HEK293T (cell line): ENCODE data around the gene MPV17.
A peak's percentile ranks its signal among the peaks of the same experiment; 100 is the strongest.
"Not testable (repeated sequence)": the region's sequence is repeated elsewhere in the genome, so short reads cannot be mapped to it uniquely, and the experiment has no call there.

ENCODE experiments used
- CTCF ChIA-PET: fragments of 350-600 bp; formaldehyde crosslinking; extraction: SDS; loops from one replicate; lab custom pipeline; 2021; ENCODE audit warnings: antibody characterized with exemption, inconsistent platforms; lab: Yijun Ruan, JAX
- POLR2A ChIA-PET: fragments of 350-600 bp; formaldehyde crosslinking; extraction: SDS; loops from one replicate; lab custom pipeline; 2020; ENCODE audit warnings: antibody characterized with exemption, inconsistent platforms; lab: Yijun Ruan, JAX
- DNase-seq: peaks from one replicate; pipeline ENCODE4 v3.0.0; 2012; ENCODE audit warnings: mixed read lengths; ENCODE audit errors: extremely low spot score
- ARNT ChIP-seq: fragments of 450-650 bp; IDR thresholded peaks from 2 replicates; pipeline ENCODE4 v1.6.1; 2017; ENCODE audit warnings: mild to moderate bottlenecking
- BHLHE40 ChIP-seq: fragments of 450-650 bp; IDR thresholded peaks from 2 replicates; pipeline ENCODE4 v1.6.1; 2016; ENCODE audit warnings: mild to moderate bottlenecking, moderate library complexity, borderline replicate concordance
- CTBP1 ChIP-seq: fragments of 450-650 bp; IDR thresholded peaks from 2 replicates; pipeline ENCODE4 v1.6.1; 2016; ENCODE audit warnings: borderline replicate concordance
- ELF4 ChIP-seq: fragments of 450-650 bp; IDR thresholded peaks from 2 replicates; pipeline ENCODE4 v1.6.1; 2017; ENCODE audit warnings: antibody characterized with exemption
- FOXA1 ChIP-seq: fragments of 450-650 bp; IDR thresholded peaks from 2 replicates; pipeline ENCODE4 v1.6.1; 2016; ENCODE audit warnings: mild to moderate bottlenecking
- FOXK2 ChIP-seq: fragments of 450-650 bp; IDR thresholded peaks from 2 replicates; pipeline ENCODE4 v1.6.1; 2016; ENCODE audit warnings: mild to moderate bottlenecking
- FOXM1 ChIP-seq: fragments of 450-650 bp; IDR thresholded peaks from 2 replicates; pipeline ENCODE4 v1.6.1; 2017; ENCODE audit warnings: mild to moderate bottlenecking, borderline replicate concordance
- HDGF ChIP-seq: fragments of 450-650 bp; IDR thresholded peaks from 2 replicates; pipeline ENCODE4 v1.6.1; 2017; ENCODE audit warnings: antibody characterized with exemption, borderline replicate concordance
- L3MBTL2 ChIP-seq: fragments of 450-650 bp; conservative IDR thresholded peaks from 2 replicates; pipeline ENCODE4 v1.6.1; 2016; ENCODE audit warnings: mild to moderate bottlenecking
- LEF1 ChIP-seq: fragments of 450-650 bp; IDR thresholded peaks from 2 replicates; pipeline ENCODE4 v1.6.1; 2017; ENCODE audit warnings: mild to moderate bottlenecking, borderline replicate concordance
- NFRKB ChIP-seq: fragments of 450-650 bp; IDR thresholded peaks from 2 replicates; pipeline ENCODE4 v1.6.1; 2016; ENCODE audit warnings: mild to moderate bottlenecking, moderate library complexity
- SP1 ChIP-seq: fragments of 450-650 bp; IDR thresholded peaks from 2 replicates; pipeline ENCODE4 v1.6.1; 2017
- SUZ12 ChIP-seq: fragments of 450-650 bp; IDR thresholded peaks from 2 replicates; pipeline ENCODE4 v1.6.1; 2016; ENCODE audit warnings: mild to moderate bottlenecking
- TARDBP ChIP-seq: fragments of 450-650 bp; IDR thresholded peaks from 2 replicates; pipeline ENCODE4 v1.6.1; 2016
- ZNF384 ChIP-seq: fragments of 450-650 bp; IDR thresholded peaks from 2 replicates; pipeline ENCODE4 v1.6.1; 2016
- TF ChIP-seq, protein P1 (sequence below): fragments of 450-650 bp; IDR thresholded peaks from 2 replicates; pipeline ENCODE4 v1.6.1; 2016

Gene MPV17

DNA sequence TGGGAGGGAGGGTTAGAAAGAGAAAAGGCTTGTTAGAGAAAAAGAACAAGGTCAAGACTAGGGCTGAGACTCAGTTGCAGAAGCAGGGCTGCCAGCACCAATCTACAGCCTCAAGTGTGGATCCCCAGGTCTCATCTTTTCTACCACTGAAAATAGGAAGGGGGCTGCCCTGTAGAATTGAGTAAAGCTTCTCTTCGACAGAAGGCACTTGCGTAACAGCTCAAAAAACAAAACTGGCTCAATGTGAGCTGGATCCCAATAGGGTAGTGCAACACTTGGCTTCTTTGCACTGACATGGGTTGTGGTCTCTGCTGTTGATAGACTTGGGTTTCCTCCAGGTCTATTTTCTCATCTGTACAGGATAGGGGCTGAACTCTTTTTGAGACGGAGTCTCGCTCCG, 1.8 kb upstream of the MPV17 start:
- no peak for DNase-seq
- TF ChIP-seq LEF1: no peak
- no peak for TF ChIP-seq SP1
- ChIA-PET CTCF (no interaction called here), POLR2A (interaction anchor here (1.3 kb wide), 1 partner anchor 56 kb away, joined by 3 read pairs; the partner anchor contains the start of gene ZNF513)

DNA sequence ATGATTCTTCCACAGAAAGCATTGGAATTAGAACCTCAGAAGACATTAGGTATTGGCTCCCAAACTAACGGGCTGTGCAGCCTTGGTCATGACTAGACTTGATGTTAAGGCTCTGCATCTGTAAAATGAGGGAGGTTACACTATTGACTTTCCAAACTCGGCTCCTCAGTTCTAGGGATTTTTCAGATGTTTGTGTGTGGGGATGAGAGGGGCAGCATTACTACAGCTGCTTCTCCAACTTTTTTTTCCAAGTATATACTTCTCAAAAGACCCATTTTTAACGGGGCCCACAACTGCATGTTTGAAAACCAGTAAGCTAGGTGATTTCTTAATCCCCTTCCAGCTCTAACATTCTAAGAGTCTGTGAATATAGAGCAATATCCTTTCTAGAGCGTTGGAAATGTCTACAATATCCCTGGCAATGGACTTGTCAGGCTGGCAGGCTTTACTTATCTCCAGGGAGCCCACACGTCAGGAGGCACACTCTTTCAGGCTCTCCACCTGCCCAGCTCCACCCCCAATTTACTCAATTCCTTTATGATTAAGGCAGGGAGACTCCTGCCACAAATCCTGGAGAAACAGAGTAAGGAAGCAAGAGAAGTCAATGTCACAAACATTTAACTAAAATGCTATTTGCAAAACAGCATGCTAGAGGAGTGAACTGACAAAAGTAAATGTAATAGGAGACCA, 844 bp upstream of the MPV17 start:
- ChIA-PET POLR2A (interaction anchor here (0.8 to 2.3 kb wide), 14 partner anchors 8 to 59 kb away, joined by 3 to 17 read pairs (median 6); partner anchors contain the start of genes GTF3C2 and ZNF513), CTCF (no interaction called here)
- TF ChIP-seq ARNT: no peak
- no peak for DNase-seq

DNA sequence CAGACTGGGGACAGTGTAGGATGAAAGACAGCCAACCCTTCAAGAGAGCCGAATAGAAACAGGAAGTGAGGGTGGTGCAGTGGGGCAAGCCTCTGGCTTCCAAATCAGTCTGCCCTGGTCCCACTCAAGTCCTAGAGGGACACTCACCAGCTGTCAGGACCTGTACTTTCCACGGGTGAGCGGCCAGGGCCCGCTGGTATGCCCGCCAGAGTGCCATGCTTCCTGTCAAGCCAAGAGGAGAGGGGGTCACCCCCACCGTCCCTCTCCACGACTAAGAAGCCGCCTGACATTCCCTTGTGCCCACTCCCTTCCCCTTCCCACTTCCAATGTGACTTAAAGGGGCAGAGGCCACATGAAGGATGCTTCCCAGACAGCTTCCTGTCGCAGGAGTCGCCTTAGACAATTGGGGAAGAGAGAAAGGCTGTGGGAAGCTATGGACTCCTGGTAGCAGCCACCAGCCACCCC, 564 bp downstream of the MPV17 start:
- POLR2A ChIA-PET: interaction anchor here (0.6 to 2.3 kb wide), 10 partner anchors 8 to 58 kb away, joined by 3 to 17 read pairs (median 7); partner anchors contain the start of gene GTF3C2
- CTCF ChIA-PET: interaction anchor here (0.7 kb wide), 1 partner anchor 18 kb away, joined by 3 read pairs; no protein-coding TSS in a partner anchor
- TF ChIP-seq SUZ12 (no peak), FOXK2 (no peak), HDGF (no peak), TARDBP (no peak), FOXA1 (no peak), BHLHE40 (no peak), FOXM1 (no peak)
- DNase-seq: peak; percentile 21

DNA sequence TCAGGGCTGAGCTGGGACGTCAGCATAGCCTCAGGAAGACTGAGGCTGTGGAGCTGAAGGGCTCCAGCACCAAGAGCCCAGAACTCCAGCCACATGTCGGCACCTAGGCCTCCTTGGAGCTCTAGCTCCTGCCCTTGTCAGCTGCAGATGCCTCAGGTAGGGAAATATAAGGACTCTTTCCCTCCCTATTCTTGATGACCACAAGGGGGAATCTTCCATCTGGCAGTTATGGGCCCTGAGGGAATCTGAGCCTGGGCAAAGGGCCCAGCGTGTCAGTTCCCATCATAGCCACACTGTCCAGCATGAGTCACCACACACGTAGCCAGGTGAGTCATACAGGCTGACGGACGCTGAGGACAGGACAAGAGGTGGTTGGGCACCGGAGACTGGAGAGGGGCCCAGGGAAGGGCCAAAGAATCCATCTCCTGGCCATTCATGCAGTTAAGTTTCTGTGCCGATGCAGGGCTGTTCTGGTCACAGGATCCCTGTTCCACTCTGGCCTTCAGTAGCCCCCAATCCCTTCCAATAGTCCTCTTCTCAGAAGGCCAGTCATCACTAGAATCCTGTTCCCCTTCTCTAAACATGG, 1.8 kb downstream of the MPV17 start:
- ChIA-PET POLR2A (no interaction called here), CTCF (no interaction called here)
- peak; percentile 52 for DNase-seq
- TF ChIP-seq, protein P1, sequence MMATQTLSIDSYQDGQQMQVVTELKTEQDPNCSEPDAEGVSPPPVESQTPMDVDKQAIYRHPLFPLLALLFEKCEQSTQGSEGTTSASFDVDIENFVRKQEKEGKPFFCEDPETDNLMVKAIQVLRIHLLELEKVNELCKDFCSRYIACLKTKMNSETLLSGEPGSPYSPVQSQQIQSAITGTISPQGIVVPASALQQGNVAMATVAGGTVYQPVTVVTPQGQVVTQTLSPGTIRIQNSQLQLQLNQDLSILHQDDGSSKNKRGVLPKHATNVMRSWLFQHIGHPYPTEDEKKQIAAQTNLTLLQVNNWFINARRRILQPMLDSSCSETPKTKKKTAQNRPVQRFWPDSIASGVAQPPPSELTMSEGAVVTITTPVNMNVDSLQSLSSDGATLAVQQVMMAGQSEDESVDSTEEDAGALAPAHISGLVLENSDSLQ: peak; percentile 25; the same call in 1 of the 2 replicates
- no peak for TF ChIP-seq LEF1

DNA sequence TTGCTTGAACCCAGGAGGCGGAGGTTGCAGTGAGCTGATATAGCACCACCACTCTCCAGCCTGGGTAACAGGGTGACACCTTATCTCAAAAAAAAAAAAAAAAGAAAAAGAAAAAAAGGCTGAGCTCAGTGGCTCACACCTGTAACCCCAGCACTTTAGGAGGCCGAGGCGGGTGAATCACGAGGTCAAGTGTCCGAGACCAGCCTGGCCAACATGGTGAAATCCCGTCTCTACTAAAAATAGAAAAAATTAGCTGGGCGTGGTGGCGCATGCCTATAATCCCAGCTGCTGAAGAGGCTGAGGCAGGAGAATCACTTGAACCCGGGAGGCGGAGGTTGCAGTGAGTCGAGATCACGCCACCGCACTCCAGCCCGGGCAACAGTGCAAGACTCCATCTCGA, 3.1 kb downstream of the MPV17 start:
- CTCF ChIA-PET, DNase-seq, POLR2A ChIA-PET: not testable (repeated sequence)

DNA sequence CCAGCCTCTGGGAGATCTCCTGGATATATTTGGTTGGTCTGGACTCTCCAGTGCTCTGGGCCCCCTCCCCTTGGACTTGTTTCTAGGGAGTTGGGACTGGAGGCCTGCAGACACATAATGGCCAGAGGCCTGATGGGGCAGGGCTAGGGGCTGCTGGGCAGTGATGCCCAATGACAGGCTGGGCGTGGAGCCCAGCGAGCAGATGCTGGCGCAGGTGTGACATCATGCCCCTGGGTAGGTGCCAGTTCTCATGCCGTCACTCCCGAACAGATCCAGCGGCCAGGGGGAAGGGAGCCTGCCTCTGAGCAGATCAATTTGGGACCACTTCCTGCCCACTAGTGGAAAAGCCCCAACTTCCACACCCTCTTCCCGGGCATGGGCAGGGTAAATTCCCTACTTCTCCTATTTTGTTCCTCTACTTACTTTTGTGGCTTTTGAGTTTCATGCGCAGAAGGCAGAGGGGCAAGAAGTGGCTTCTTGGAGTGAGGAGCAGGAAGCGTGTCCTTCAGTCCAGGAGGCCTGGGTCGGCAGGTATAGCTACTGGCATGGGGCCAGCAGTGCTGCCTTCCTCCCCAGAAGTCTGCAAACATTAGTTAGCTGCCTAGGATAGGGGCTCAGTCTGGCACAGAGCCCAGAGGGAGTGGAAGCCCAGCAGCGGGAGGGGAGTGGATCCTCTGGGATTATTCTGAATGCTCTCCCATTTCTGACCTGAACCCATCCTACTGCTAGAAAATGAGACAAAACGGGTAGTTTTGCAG, 6.1 kb downstream of the MPV17 start:
- POLR2A ChIA-PET: no interaction called here
- DNase-seq: no peak
- CTCF ChIA-PET: no interaction called here
- TF ChIP-seq SUZ12 (no peak), ELF4 (no peak), ZNF384 (no peak), NFRKB (no peak), HDGF (no peak), CTBP1 (no peak), TARDBP (no peak)

DNA sequence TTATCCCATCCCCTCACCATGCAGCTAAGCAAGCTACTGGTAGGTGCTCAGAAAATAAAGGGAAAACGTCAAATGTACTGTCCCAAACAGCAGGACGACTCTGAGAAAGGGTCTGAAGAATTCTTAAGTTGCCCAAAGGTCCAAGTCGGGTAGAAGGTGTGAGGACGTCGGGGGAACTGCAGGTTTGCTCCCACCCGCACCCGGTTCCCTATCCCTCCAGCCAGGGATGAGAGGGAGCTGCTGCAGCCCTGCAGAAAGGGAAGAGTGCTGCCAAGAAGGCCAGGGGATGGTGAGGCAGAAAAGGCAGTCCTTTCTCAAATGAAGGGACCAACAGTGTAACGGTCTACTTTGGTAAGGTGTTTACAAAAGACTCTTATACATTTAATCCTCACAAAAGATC, 7.8 kb downstream of the MPV17 start:
- DNase-seq: no peak
- TF ChIP-seq ZNF384 (no peak), ELF4 (no peak), HDGF (no peak), L3MBTL2 (no peak), ARNT (no peak)
- CTCF ChIA-PET: no interaction called here
- POLR2A ChIA-PET: no interaction called here

DNA sequence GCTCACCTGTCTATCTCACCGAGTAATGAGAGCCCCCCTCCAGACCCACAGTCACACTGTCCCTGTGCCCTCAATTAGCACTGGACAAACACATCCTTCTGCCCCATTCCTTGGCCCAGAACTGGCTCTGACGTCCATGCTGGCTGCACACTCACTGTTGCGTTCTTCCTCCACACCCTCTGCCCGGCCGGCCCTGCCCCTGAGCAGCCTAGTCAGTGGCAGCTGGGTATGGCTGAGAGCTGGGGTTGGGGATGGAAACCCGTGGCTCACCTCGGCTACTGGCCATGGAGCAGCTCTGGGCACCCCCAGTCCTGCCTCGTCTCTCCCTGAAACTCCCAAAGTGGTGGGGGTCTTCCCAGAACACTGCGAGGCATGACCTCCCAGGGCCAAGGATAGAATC, 8.2 kb downstream of the MPV17 start:
- no peak for DNase-seq
- ChIA-PET CTCF (interaction anchor here (0.7 to 1.3 kb wide), 2 partner anchors 12 to 223 kb away, joined by 3 read pairs; no protein-coding TSS in a partner anchor), POLR2A (interaction anchor here (1.2 kb wide), 2 partner anchors 8 to 11 kb away, joined by 6 to 7 read pairs; partner anchors contain the start of gene MPV17)
- TF ChIP-seq HDGF (no peak), TARDBP (no peak), FOXA1 (no peak), NFRKB (no peak), L3MBTL2 (no peak)
